Heart left ventricle (tissue), 16 donors: ENCODE measurements around the gene LPAR3. TPM values are rescaled to one million over a fixed set of nuclear protein-coding genes. Genes with fewer than 3 reads are reported as not detected.

Source experiments
- ATAC-seq, 4 donors: fragments of 200-7000 bp; cut with Tn5 transposase; one replicate each; pipeline ENCODE4 v1.9.1; 2020 to 2022; ENCODE audit warnings: moderate library complexity in 4 of 4, mild to moderate bottlenecking in 3 of 4, moderate number of reproducible peaks in 1 of 4
- DNase-seq, 5 donors: peaks; one replicate each; pipeline ENCODE4 v3.0.0-alpha.2; 2020
- H3K27ac ChIP-seq, 12 donors: fragments of 200-600 bp; sonication (generic) in 4 of 12; one replicate each; pipeline versions ENCODE4 v1.5.0 to v1.8.0; 2016 to 2022; ENCODE audit warnings: mild to moderate bottlenecking in 2 of 12
- H3K27me3 ChIP-seq, 9 donors: fragments of 200-600 bp; sonication (generic) in 2 of 9; one replicate each; pipeline versions ENCODE4 v1.5.1 to v1.8.0; 2016 to 2022; ENCODE audit warnings: mild to moderate bottlenecking in 3 of 9
- H3K36me3 ChIP-seq, 9 donors: fragments of 200-600 bp; sonication (generic) in 2 of 9; one replicate each; pipeline versions ENCODE4 v1.5.0 to v1.8.0; 2018 to 2022; ENCODE audit warnings: mild to moderate bottlenecking in 2 of 9
- H3K4me1 ChIP-seq, 12 donors: fragments of 200-600 bp; sonication (generic) in 4 of 12; one replicate each; pipeline versions ENCODE4 v1.5.0 to v1.8.0; 2016 to 2022; ENCODE audit warnings: mild to moderate bottlenecking in 3 of 12
- H3K4me3 ChIP-seq, 12 donors: fragments of 200-600 bp; sonication (generic) in 4 of 12; one replicate each; pipeline versions ENCODE4 v1.5.0 to v1.8.0; 2017 to 2022; ENCODE audit warnings: mild to moderate bottlenecking in 9 of 12, moderate library complexity in 4 of 12
- H3K9me3 ChIP-seq, 12 donors: fragments of 200-600 bp; sonication (generic) in 4 of 12; one replicate each; pipeline versions ENCODE4 v1.5.0 to v1.8.0; 2016 to 2022; ENCODE audit warnings: mild to moderate bottlenecking in 1 of 12
- POLR2A ChIP-seq, 2 donors: fragments of 450-650 bp; IDR thresholded peaks; one replicate each; pipeline ENCODE4 v1.6.1; 2017; ENCODE audit warnings: antibody characterized with exemption in 2 of 2, mild to moderate bottlenecking in 2 of 2, moderate library complexity in 2 of 2
- WGBS, 4 donors: extraction: QIAGEN DNeasy Blood & Tissue Kit in 2 of 4; methylation state at CpG; one replicate each; pipeline versions ENCODE4 v1.1.5 to v1.1.7; 2013 to 2018; 5-methylcytosine and 5-hydroxymethylcytosine counted together
- intact Hi-C, 10 donors: fragments of 100-400 bp; cut with DNase I; formaldehyde crosslinking; loops; one replicate each; pipeline versions ENCODE4 v1.11.1 to v1.14.2; 2022
- polyA plus RNA-seq, 2 donors: library from polyadenylated mRNA; stranded (reverse); fragments of 200-250 nt; gene quantifications; one replicate each; pipeline ENCODE4 v1.2.3, GENCODE V29; 2013
- total RNA-seq, 9 donors: library from RNA; depleted of rRNA in 2 of 9; stranded (reverse); fragments of >200 nt in 2 of 9; fragmentation: NEBNext Ultra II Directional in 3 of 9; extraction: Animal tissue kit (Norgen Biotek cat#: 25700) in 3 of 9; gene quantifications; one replicate each; pipeline versions ENCODE4 v1.1.0 to v1.2.4, GENCODE V29; 2016 to 2023
- TF ChIP-seq, protein P1 (sequence below), 12 donors: fragments of 200-600 bp; sonication (generic) in 4 of 12; IDR thresholded peaks; one replicate each; pipeline versions ENCODE4 v1.5.0 to v1.8.0; 2018 to 2022; ENCODE audit warnings: antibody characterized with exemption in 12 of 12, mild to moderate bottlenecking in 5 of 12
- donor health status: ischemic (EF 13 %, LVEDD 7.1; RV severe dilation, severe dysfunction).
- donor health status: healthy with polysubstance abuse.
- donor health status: DM: no; HTN: yes; CAD: no.
- donor health status: DM: no; HTN: no; CAD: no.
- donor health status: ischemic (EF 25% LVEDD 6.9; RV normal size, moderate dysfunction).
- donor health status: ischemic (EF 25% LVEDD 5.7; RV mildly dilated, moderate dysfunction).
- donor health status: healthy.
- donor health status: DM: yes; HTN: yes; CAD: no.
- donor health status: ischemic (EF 35%, LVEDD 5.7; RV mildly dilated, moderate dysfunction).
- donor health status: nonischemic (EF 11% LVEDD 7.7; RV severe dilation, severe dysfunction).
- donor health status: DM: yes; HTN: yes; CAD: no.
- donor health status: PGD.
- donor health status: ischemic (EF 29% LVEDD 5.4; RV normal size, mild dysfunction).
- donor health status: nonischemic (EF 23%, LVEDD 6.1; RV moderate dilation, normal function).

The LPAR3 gene
- total and polyA plus RNA-seq, 11 donors: 5.9 to 25.0 (median 11.5) TPM

DNA sequence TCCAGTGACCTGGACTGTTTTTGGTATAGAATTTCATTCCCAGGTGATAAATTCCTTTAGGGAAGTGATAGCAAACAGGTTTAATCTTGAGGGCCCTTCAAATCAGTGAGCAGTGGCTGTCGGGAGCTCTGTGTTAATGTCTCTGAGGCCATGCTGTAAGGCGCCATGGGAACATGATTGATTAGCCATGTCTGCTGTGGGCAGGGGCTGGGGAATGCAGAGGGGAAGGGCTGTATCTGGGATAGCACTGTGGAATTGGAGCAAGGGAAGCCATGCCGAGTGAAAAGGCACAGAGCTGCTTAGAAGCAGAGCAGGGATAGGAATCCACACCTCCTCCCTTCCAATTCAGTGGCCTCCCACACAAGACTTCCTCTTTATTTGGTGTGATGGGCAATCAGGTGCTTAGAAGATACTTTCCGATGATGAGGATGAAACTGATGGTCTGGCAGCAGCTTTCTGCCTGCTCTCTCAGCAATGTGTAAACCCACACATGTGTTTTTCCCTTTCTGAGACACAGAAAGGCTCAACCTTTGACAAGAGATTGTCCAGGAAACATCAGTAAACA is 119.0 kb downstream of the LPAR3 start:
- 62 to 77% (median 68%) methylated on average over 4 of the region's 4 CpGs for WGBS, 4 donors
- no peaks in the 10 kb centered on the region for H3K36me3 ChIP-seq

DNA sequence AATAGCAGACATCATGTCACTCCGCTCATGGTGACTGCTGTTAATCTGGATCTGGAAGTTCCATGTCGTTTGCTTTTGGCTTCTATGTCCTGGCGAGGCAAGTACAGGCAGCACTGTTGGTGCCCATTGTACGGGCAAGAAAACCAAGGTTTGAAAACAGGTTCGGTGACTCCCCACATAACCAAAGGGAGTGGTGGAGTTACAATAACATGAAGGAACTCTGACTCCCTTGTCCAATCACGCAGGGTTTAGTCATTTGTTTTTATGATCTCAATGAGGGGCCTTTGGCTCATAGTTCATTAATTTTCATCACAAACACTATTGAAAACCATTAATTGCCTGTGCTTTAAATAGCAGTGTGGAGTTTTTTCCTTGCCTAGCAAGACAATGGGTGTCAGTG is 119.8 kb downstream of the LPAR3 start:
- Histone ChIP-seq H3K4me3 (no peak overlapping the region), H3K27ac (no peak overlapping the region), H3K9me3 (no peaks in the 10 kb centered on the region), H3K27me3 (peaks cover 0 to 8% (median 0%) of the 10 kb centered on the region in 9 donors), H3K36me3 (no peaks in the 10 kb centered on the region), H3K4me1 (peaks cover 0 to 3% (median 0%) of the 10 kb centered on the region in 12 donors)
- intact Hi-C loops: loop anchor here in 9 of 10 donors (2.0 to 10.0 kb wide), 10 partner anchors 159 to 841 kb away; no protein-coding TSS in a partner anchor
- TF ChIP-seq, protein P1, sequence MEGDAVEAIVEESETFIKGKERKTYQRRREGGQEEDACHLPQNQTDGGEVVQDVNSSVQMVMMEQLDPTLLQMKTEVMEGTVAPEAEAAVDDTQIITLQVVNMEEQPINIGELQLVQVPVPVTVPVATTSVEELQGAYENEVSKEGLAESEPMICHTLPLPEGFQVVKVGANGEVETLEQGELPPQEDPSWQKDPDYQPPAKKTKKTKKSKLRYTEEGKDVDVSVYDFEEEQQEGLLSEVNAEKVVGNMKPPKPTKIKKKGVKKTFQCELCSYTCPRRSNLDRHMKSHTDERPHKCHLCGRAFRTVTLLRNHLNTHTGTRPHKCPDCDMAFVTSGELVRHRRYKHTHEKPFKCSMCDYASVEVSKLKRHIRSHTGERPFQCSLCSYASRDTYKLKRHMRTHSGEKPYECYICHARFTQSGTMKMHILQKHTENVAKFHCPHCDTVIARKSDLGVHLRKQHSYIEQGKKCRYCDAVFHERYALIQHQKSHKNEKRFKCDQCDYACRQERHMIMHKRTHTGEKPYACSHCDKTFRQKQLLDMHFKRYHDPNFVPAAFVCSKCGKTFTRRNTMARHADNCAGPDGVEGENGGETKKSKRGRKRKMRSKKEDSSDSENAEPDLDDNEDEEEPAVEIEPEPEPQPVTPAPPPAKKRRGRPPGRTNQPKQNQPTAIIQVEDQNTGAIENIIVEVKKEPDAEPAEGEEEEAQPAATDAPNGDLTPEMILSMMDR (IDR thresholded peaks at IDR 0.05): no peak
- no peak for TF ChIP-seq POLR2A (IDR thresholded peaks at IDR 0.05)
- WGBS, 4 donors: 76 to 84% (median 80%) methylated on average over 6 of the region's 6 CpGs
- ATAC-seq (no peak), DNase-seq (no peak)

More for the DNA sequence above, 119.0 kb downstream of the LPAR3 start:
- Histone ChIP-seq H3K9me3 (no peaks in the 10 kb centered on the region), H3K4me3 (no peak overlapping the region), H3K27ac (no peak overlapping the region), H3K27me3 (peaks cover 0 to 7% (median 0%) of the 10 kb centered on the region in 9 donors), H3K4me1 (peaks cover 0 to 3% (median 0%) of the 10 kb centered on the region in 12 donors)
- no peak for DNase-seq
- no peak for ATAC-seq
- intact Hi-C loops: loop anchor here in 9 of 10 donors (2.0 to 10.0 kb wide), 10 partner anchors 158 to 842 kb away; no protein-coding TSS in a partner anchor
- no peak for TF ChIP-seq POLR2A (IDR thresholded peaks at IDR 0.05)
- TF ChIP-seq, protein P1 (IDR thresholded peaks at IDR 0.05): no peak

DNA sequence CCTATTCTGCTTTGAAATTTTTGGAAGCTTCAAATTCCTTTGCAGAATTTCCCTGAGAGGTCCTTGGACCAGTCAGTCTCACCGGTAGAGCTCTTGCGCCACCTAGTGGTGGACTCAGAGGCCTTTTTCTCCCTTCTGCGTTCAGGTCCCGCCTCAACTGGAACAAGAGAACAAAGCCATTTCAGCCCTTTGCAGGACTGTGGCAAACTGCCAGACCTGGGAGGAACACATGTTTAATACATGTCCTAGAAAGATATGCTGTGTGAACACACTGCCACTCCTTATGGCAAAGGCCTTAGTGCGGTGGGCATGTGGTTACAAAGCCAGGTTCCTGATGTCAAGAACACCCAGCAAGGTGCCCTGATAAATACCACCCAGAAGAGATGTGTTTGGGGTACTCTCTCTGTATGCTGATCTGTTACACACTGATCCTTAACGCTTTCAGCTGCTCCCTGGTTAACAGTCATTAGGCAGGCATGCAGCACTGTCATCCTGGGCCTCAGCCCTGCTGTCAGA is 120.5 kb downstream of the LPAR3 start:
- intact Hi-C loops: loop anchor here in 9 of 10 donors (2.0 to 10.0 kb wide), 10 partner anchors 160 to 840 kb away; no protein-coding TSS in a partner anchor
- Histone ChIP-seq H3K36me3 (no peaks in the 10 kb centered on the region), H3K27me3 (peaks cover 0 to 8% (median 0%) of the 10 kb centered on the region in 9 donors), H3K27ac (no peak overlapping the region), H3K4me1 (peaks cover 0 to 3% (median 0%) of the 10 kb centered on the region in 12 donors), H3K9me3 (no peaks in the 10 kb centered on the region), H3K4me3 (no peak overlapping the region)
- ATAC-seq: peak; percentile 78 to 91 (median 88)
- peak; percentile 73 to 79 (median 76) for DNase-seq
- TF ChIP-seq, protein P1 (IDR thresholded peaks at IDR 0.05): peak; percentile 82 to 96 (median 94)
- TF ChIP-seq POLR2A (IDR thresholded peaks at IDR 0.05): no peak
- 9 to 12% (median 11%) methylated on average over 6 of the region's 6 CpGs for WGBS, 4 donors

DNA sequence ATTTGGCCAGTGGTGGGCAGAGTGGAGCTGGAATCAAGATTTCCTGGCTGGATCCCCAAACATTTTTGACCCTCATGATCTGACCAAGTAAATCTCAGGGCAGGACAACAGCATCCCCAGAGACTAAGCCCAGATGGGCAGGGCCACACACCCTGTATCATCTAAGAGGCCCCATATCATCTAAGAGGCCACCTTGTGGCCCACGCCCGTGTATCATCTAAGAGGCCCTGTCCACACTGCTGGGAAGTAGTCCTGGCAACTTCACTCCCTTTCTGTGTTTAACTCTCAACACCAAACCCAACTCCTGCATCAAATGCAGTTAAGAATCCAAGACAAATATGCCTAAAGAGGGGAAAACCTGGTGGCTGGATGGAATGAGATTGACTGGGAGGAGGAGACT is 121.1 kb downstream of the LPAR3 start:
- ATAC-seq: no peak
- 59 to 95% (median 75%) methylated on average over 2 of the region's 2 CpGs for WGBS, 4 donors

More for the DNA sequence above, 121.1 kb downstream of the LPAR3 start:
- H3K27me3 ChIP-seq: peaks cover 0 to 8% (median 0%) of the 10 kb centered on the region in 9 donors
- peaks cover 0 to 3% (median 0%) of the 10 kb centered on the region in 12 donors for H3K4me1 ChIP-seq
- intact Hi-C loops: loop anchor here in 9 of 10 donors (2.0 to 10.0 kb wide), 10 partner anchors 160 to 840 kb away; no protein-coding TSS in a partner anchor
- no peak for DNase-seq
- no peak for TF ChIP-seq POLR2A (IDR thresholded peaks at IDR 0.05)
- no peak overlapping the region for H3K4me3 ChIP-seq
- no peak overlapping the region for H3K27ac ChIP-seq
- no peaks in the 10 kb centered on the region for H3K9me3 ChIP-seq
- no peaks in the 10 kb centered on the region for H3K36me3 ChIP-seq
